ENCODE data around the gene GRID1.

GRID1 gene

GRCh38 chr10:86074294-86074693, 292.3 kb downstream of the GRID1 start:
- no peak for DNase-seq

- peak in 1 of 3 experiments; percentile 0 for DNase-seq
Measured at GRCh38 chr10:86073199-86073977, 293.2 kb downstream of the GRID1 start.

GRCh38 chr10:86072413-86072812, 294.2 kb downstream of the GRID1 start:
- DNase-seq, result no peak

GRCh38 chr10:86071758-86072157, 294.8 kb downstream of the GRID1 start:
- no peak for DNase-seq

GRCh38 chr10:86071145-86071544, 295.4 kb downstream of the GRID1 start:
- DNase-seq, result no peak

GRCh38 chr10:86070278-86070677, 296.3 kb downstream of the GRID1 start:
- no peak for DNase-seq

- peak in 2 of 3 experiments; percentile 36 to 68 for DNase-seq
Measured at GRCh38 chr10:86068231-86069054, 298.2 kb downstream of the GRID1 start.

- no peak for DNase-seq
Measured at GRCh38 chr10:86067436-86068050, 299.1 kb downstream of the GRID1 start.

GRCh38 chr10:86066696-86067095, 299.9 kb downstream of the GRID1 start:
- no peak for DNase-seq

GRCh38 chr10:86065711-86066251, 300.8 kb downstream of the GRID1 start:
- no peak for DNase-seq

- no peak for DNase-seq
Measured at GRCh38 chr10:86064931-86065662, 301.5 kb downstream of the GRID1 start.

- DNase-seq, result no peak
Measured at GRCh38 chr10:86064219-86064618, 302.4 kb downstream of the GRID1 start.

- DNase-seq, result no peak
Measured at GRCh38 chr10:86063341-86063740, 303.3 kb downstream of the GRID1 start.

- DNase-seq, result no peak
Measured at GRCh38 chr10:86062647-86063145, 303.9 kb downstream of the GRID1 start.

GRCh38 chr10:86062198-86062550, 304.4 kb downstream of the GRID1 start:
- DNase-seq, result no peak

GRCh38 chr10:86061278-86062197, 305.1 kb downstream of the GRID1 start:
- no peak for DNase-seq

GRCh38 chr10:86060386-86061277, 306.0 kb downstream of the GRID1 start:
- no peak for DNase-seq

- DNase-seq, result no peak
Measured at GRCh38 chr10:86059892-86060291, 306.7 kb downstream of the GRID1 start.

- DNase-seq, result no peak
Measured at GRCh38 chr10:86058964-86059363, 307.6 kb downstream of the GRID1 start.

- DNase-seq, result no peak
Measured at GRCh38 chr10:86057708-86058107, 308.9 kb downstream of the GRID1 start.
